A673 (cell line): ENCODE results near the gene RNF217. TPM values are rescaled to one million over a fixed set of nuclear protein-coding genes. Genes with fewer than 3 reads are reported as not detected.

Experiments
- BruUV-seq: library from RNA; stranded (reverse); fragments of 400-500 nt; replicated peaks from 2 replicates; lab custom pipeline; 2021; lab: Mats Ljungman, UMichigan
- CTCF ChIA-PET: fragments of 300-600 bp; sonication (Branson Sonifier 250); formaldehyde crosslinking; loops from one replicate; lab custom pipeline; 2022; ENCODE audit warnings: antibody characterized with exemption; lab: Charles Lee
- POLR2A ChIA-PET: fragments of 300-600 bp; sonication (Branson Sonifier 250); formaldehyde crosslinking; loops from one replicate; lab custom pipeline; 2022; ENCODE audit warnings: antibody characterized with exemption; ENCODE audit not compliant: low non-redundant PET; lab: Charles Lee
- DNase-seq: peaks from one replicate; pipeline ENCODE4 v3.0.0-alpha.2; 2015; ENCODE audit warnings: low spot score
- H3K27ac ChIP-seq: fragments of 200-600 bp; sonication (generic); 2 replicates; pipeline ENCODE4 v1.5.1; 2016; ENCODE audit warnings: mixed run types, low read depth, mild to moderate bottlenecking, mixed read lengths, antibody characterized with exemption, low read length; ENCODE audit not compliant: poor library complexity, severe bottlenecking
- H3K27me3 ChIP-seq: fragments of 200-600 bp; sonication (generic); replicated peaks from 2 replicates; pipeline ENCODE4 v1.6.1; 2017; ENCODE audit warnings: mixed run types, low read depth, mild to moderate bottlenecking, mixed read lengths, antibody characterized with exemption, low read length; ENCODE audit not compliant: insufficient read depth, poor library complexity
- H3K36me3 ChIP-seq: fragments of 200-600 bp; sonication (generic); 2 replicates; pipeline ENCODE4 v1.6.1; 2016; ENCODE audit warnings: mixed run types, mild to moderate bottlenecking, mixed read lengths, antibody characterized with exemption, low read length; ENCODE audit not compliant: insufficient read depth, poor library complexity, severe bottlenecking
- H3K4me1 ChIP-seq: fragments of 200-600 bp; sonication (generic); 2 replicates; pipeline ENCODE4 v1.6.1; 2017; ENCODE audit warnings: mixed run types, mild to moderate bottlenecking, mixed read lengths, antibody characterized with exemption, low read length; ENCODE audit not compliant: insufficient read depth, poor library complexity, severe bottlenecking
- H3K4me3 ChIP-seq: fragments of 200-600 bp; sonication (generic); 2 replicates; pipeline ENCODE4 v1.5.1; 2016; ENCODE audit warnings: low read depth, mixed run types, mild to moderate bottlenecking, mixed read lengths, low read length; ENCODE audit not compliant: poor library complexity, severe bottlenecking
- H3K9me3 ChIP-seq: fragments of 200-600 bp; sonication (generic); 2 replicates; pipeline ENCODE4 v1.6.1; 2016; ENCODE audit warnings: mixed run types, low read depth, mild to moderate bottlenecking, mixed read lengths, antibody characterized with exemption, low read length; ENCODE audit not compliant: poor library complexity, severe bottlenecking
- CTCF ChIP-seq: fragments of 300-800, 200-600 bp; sonication (generic); conservative IDR thresholded peaks from 2 replicates; pipeline ENCODE4 v1.5.1; 2017; ENCODE audit warnings: low read depth, mild to moderate bottlenecking, antibody characterized with exemption, low read length, moderate library complexity, mixed read lengths
- EZH2 ChIP-seq: fragments of 200-600 bp; sonication (generic); IDR thresholded peaks from 2 replicates; pipeline ENCODE4 v1.6.1; 2017; ENCODE audit warnings: borderline replicate concordance, low read depth, mild to moderate bottlenecking, mixed read lengths, antibody characterized with exemption, low read length; ENCODE audit not compliant: poor library complexity, severe bottlenecking
- intact Hi-C: fragments of 100-400 bp; cut with micrococcal nuclease; formaldehyde crosslinking; loops from one replicate; pipeline ENCODE4 v1.10.0; 2022; ENCODE audit not compliant: unreplicated experiment
- total RNA-seq: library from RNA; stranded (reverse); gene quantifications from 2 replicates; pipeline ENCODE4 v1.2.3, GENCODE V29; 2021

Gene RNF217
- total RNA-seq, 1 experiment from 2014 or later = 20.6 TPM

- ChIA-PET CTCF (interaction anchor here (0.7 kb wide), 1 partner anchor 34 kb away, joined by 3 read pairs; the partner anchor contains the start of gene TPD52L1), POLR2A (no interaction called here)
- no TSS peak for BruUV-seq
- Histone ChIP-seq H3K27me3 (no peaks in the 10 kb centered on the region), H3K9me3 (no peaks in the 10 kb centered on the region), H3K36me3 (no peaks in the 10 kb centered on the region), H3K4me1 (peaks cover 41% of the 10 kb centered on the region), H3K27ac (no peak overlapping the region), H3K4me3 (no peak overlapping the region)
- intact Hi-C loops = no loop called here
- DNase-seq = peak; percentile 61
- no peak for TF ChIP-seq CTCF
- no peak for TF ChIP-seq EZH2
Observed at GRCh38 chr6:125120054-125120590, 157.9 kb downstream of the RNF217 start.

- intact Hi-C loops = no loop called here
- Histone ChIP-seq H3K27me3 (no peaks in the 10 kb centered on the region), H3K27ac (no peak overlapping the region), H3K4me3 (no peak overlapping the region), H3K9me3 (no peaks in the 10 kb centered on the region), H3K36me3 (no peaks in the 10 kb centered on the region), H3K4me1 (peaks cover 41% of the 10 kb centered on the region)
- ChIA-PET CTCF (no interaction called here), POLR2A (no interaction called here)
- no peak for TF ChIP-seq CTCF
- TF ChIP-seq EZH2 = no peak
- no peak for DNase-seq
- BruUV-seq = no TSS peak
Observed at GRCh38 chr6:125121894-125122293, 159.7 kb downstream of the RNF217 start.

- BruUV-seq = no TSS peak
- peaks cover 41% of the 10 kb centered on the region for H3K4me1 ChIP-seq
- ChIA-PET POLR2A (no interaction called here), CTCF (interaction anchor here (1.2 kb wide), 1 partner anchor 9 kb away, joined by 4 read pairs; no protein-coding TSS in a partner anchor)
- intact Hi-C loops = no loop called here
- no peaks in the 10 kb centered on the region for H3K9me3 ChIP-seq
- no peaks in the 10 kb centered on the region for H3K27me3 ChIP-seq
- TF ChIP-seq EZH2 (no peak), CTCF (no peak)
- H3K36me3 ChIP-seq = no peaks in the 10 kb centered on the region
- no peak overlapping the region for H3K4me3 ChIP-seq
- no peak for DNase-seq
- H3K27ac ChIP-seq = no peak overlapping the region
Observed at GRCh38 chr6:125123051-125123450, 160.8 kb downstream of the RNF217 start.
